ENCODE measurements around the gene UBAP2.
A peak's percentile ranks its signal among the peaks of the same experiment; 100 is the strongest.

The UBAP2 gene

DNA sequence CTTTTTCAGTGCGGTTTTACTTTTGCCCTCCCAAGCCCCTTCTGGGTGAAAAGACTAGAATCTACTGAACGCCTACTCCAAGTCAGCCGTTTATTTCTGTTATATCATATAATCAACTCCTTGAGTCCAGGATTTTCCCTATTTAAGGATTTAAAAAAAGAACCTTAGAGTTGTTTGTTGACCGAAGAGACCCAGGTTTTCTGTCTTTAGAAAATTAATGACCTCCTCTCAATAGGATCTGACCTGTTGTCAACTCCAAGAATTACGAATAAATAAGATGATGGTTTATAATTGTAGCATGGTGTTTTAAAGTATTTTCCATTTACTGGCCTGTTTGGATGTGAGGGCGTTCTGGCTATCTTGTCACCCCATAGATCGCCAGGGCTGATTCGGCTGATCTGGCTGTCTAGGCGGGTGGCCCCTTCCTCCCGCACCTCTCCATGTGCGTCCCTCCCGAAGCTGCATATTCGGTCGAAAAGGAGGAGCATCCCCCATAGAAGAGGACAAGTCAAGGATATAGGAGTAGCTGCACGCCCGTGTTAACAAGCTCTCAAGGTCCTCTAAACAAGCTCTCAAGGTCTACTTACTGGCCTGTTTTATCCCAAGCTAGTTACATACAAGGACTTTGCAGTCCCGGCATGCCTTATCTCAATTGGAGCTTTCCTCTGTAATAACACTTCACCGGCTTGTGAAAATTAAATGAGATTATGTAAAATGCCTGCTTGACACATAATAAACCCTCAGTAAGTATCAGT is 1.1 kb upstream of the UBAP2 start:
- H3K9ac ChIP-seq (ENCODE audit: low read length): peak overlapping the region; percentile 83
- peaks cover 3% of the 10 kb centered on the region; the same call in 1 of the 2 replicates for H3K36me3 ChIP-seq (ENCODE audit: low read length)
- peak overlapping the region; percentile 85 for H3K27ac ChIP-seq (ENCODE audit: low read depth, low read length)
- no peaks in the 10 kb centered on the region for H3K9me3 ChIP-seq (ENCODE audit: insufficient read depth, low read length)
- peak overlapping the region; percentile 67 for H3K4me3 ChIP-seq (ENCODE audit: insufficient read depth, low read length, poor library complexity, severe bottlenecking)
- peaks cover 38% of the 10 kb centered on the region for H3K79me2 ChIP-seq (ENCODE audit: insufficient read depth, low read length)
- peak overlapping the region; percentile 95 for H3K4me2 ChIP-seq (ENCODE audit: low read depth, low read length, poor library complexity, severe bottlenecking)
- H3K9me2 ChIP-seq (replicated peaks; ENCODE audit: insufficient read depth, low read length): no peaks in the 10 kb centered on the region
- no peaks in the 10 kb centered on the region for H3K27me3 ChIP-seq (ENCODE audit: low read length)
- H3F3A ChIP-seq (ENCODE audit: insufficient read depth): 0 out of 2 replicates have a peak, but pooled peaks cover 3% of the 10 kb centered on the region
- H2AFZ ChIP-seq (ENCODE audit: low read depth, low read length, severe bottlenecking): peak overlapping the region; percentile 95
- TF ChIP-seq, protein P1, sequence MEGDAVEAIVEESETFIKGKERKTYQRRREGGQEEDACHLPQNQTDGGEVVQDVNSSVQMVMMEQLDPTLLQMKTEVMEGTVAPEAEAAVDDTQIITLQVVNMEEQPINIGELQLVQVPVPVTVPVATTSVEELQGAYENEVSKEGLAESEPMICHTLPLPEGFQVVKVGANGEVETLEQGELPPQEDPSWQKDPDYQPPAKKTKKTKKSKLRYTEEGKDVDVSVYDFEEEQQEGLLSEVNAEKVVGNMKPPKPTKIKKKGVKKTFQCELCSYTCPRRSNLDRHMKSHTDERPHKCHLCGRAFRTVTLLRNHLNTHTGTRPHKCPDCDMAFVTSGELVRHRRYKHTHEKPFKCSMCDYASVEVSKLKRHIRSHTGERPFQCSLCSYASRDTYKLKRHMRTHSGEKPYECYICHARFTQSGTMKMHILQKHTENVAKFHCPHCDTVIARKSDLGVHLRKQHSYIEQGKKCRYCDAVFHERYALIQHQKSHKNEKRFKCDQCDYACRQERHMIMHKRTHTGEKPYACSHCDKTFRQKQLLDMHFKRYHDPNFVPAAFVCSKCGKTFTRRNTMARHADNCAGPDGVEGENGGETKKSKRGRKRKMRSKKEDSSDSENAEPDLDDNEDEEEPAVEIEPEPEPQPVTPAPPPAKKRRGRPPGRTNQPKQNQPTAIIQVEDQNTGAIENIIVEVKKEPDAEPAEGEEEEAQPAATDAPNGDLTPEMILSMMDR (IDR thresholded peaks at IDR 0.05; ENCODE audit: insufficient read depth, low read length, poor library complexity, severe bottlenecking): no peak
- no peak for TF ChIP-seq EZH2phosphoT487 (conservative IDR thresholded peaks at IDR 0.05; ENCODE audit: low read length)
- peaks cover 18% of the 10 kb centered on the region; the same call in 1 of the 2 replicates for H4K20me1 ChIP-seq (ENCODE audit: low read depth, low read length)

DNA sequence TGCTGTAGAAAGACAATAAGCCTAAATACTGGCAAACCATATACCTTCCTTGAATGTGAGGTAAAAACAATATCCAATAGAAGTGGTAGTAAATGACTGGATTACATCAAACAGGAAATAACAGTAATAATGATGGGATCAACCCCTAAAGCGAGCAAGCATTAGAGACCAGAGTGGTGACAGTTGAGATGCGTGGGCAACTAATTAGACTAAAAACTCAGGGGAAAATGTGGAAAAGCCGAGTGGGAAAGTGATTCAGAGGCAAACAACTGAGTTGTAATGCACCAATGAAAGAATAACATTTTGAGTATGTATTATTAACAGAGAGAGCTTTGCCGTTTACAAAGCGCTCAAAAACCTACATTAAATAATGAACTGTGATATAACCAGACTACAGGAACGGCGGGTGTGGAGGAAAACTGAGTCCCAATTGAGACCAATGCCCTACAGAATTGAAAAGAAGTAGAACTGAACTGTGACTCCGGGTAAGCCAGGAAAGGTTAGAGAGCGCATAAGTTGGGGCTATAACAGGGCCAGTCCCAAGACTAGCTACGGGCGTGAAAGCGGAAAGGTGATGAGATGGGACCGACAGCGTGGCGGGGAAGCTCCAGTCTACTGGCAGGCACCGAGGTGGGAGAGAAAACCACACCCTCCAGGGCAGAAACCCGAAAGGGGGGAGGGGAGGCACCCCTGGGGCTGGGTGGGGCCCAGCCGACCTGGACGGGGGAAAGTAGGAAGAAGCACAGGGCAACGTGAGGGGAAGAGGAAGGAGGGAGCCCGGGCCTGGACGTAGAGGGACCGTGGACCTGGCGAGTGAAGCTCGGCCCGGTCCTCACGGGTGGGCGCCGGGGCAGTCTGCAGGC is 592 bp downstream of the UBAP2 start:
- no peaks in the 10 kb centered on the region for H3F3A ChIP-seq (ENCODE audit: insufficient read depth)
- peaks cover 55% of the 10 kb centered on the region for H3K79me2 ChIP-seq (ENCODE audit: insufficient read depth, low read length)
- no peaks in the 10 kb centered on the region for H3K27me3 ChIP-seq (ENCODE audit: low read length)
- H3K9ac ChIP-seq (ENCODE audit: low read length): peak overlapping the region; percentile 83
- H3K36me3 ChIP-seq (ENCODE audit: low read length): peaks cover 3% of the 10 kb centered on the region; the same call in 1 of the 2 replicates
- no peak for TF ChIP-seq EZH2phosphoT487 (conservative IDR thresholded peaks at IDR 0.05; ENCODE audit: low read length)
- TF ChIP-seq, protein P1 (IDR thresholded peaks at IDR 0.05; ENCODE audit: insufficient read depth, low read length, poor library complexity, severe bottlenecking): no peak
- peak overlapping the region; percentile 67 for H3K4me3 ChIP-seq (ENCODE audit: insufficient read depth, low read length, poor library complexity, severe bottlenecking)
- peak overlapping the region; percentile 95 for H3K4me2 ChIP-seq (ENCODE audit: low read depth, low read length, poor library complexity, severe bottlenecking)
- no peaks in the 10 kb centered on the region for H3K9me2 ChIP-seq (replicated peaks; ENCODE audit: insufficient read depth, low read length)
- peaks cover 23% of the 10 kb centered on the region; the same call in 1 of the 2 replicates for H4K20me1 ChIP-seq (ENCODE audit: low read depth, low read length)
- H3K9me3 ChIP-seq (ENCODE audit: insufficient read depth, low read length): no peaks in the 10 kb centered on the region
- H3K27ac ChIP-seq (ENCODE audit: low read depth, low read length): peak overlapping the region; percentile 85
- no peak overlapping the region for H2AFZ ChIP-seq (ENCODE audit: low read depth, low read length, severe bottlenecking)

DNA sequence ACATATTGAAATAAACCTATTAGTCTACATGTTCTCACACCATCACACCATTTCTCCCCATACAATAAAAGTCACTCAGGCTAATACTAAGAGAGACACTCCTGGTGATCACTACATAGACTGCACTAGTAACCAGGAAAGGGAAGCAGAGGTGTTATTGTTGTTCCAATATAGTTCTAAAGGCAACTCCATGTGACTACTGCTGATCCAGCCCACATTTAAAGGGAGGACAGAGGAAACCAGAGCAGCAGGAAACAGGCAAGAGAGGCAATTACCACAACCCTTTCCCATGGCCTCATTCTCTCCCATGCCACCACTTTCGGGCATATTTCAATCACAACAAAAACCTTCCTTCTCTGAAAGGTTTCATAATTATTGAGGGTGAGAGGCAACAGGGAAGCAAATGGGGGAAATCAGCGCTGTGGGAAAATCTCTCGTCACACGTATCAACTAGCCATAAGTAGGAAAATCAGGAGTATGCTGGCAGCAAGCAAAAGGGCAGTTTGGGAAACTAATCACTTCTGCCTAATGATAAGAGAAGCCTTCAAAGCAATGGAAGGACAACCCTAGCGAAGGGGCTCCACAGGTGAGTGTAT is 1.8 kb downstream of the UBAP2 start:
- H3K9ac ChIP-seq (ENCODE audit: low read length): peak overlapping the region; percentile 83
- peak overlapping the region; percentile 67 for H3K4me3 ChIP-seq (ENCODE audit: insufficient read depth, low read length, poor library complexity, severe bottlenecking)
- H4K20me1 ChIP-seq (ENCODE audit: low read depth, low read length): peaks cover 28% of the 10 kb centered on the region; the same call in 1 of the 2 replicates
- H3K36me3 ChIP-seq (ENCODE audit: low read length): peaks cover 3% of the 10 kb centered on the region
- peaks cover 68% of the 10 kb centered on the region for H3K79me2 ChIP-seq (ENCODE audit: insufficient read depth, low read length)
- no peaks in the 10 kb centered on the region for H3K27me3 ChIP-seq (ENCODE audit: low read length)
- no peak overlapping the region for H3K27ac ChIP-seq (ENCODE audit: low read depth, low read length)
- H3F3A ChIP-seq (ENCODE audit: insufficient read depth): no peaks in the 10 kb centered on the region
- no peak overlapping the region for H2AFZ ChIP-seq (ENCODE audit: low read depth, low read length, severe bottlenecking)
- H3K4me2 ChIP-seq (ENCODE audit: low read depth, low read length, poor library complexity, severe bottlenecking): peak overlapping the region; percentile 95
- TF ChIP-seq, protein P1 (IDR thresholded peaks at IDR 0.05; ENCODE audit: insufficient read depth, low read length, poor library complexity, severe bottlenecking): no peak
- no peak for TF ChIP-seq EZH2phosphoT487 (conservative IDR thresholded peaks at IDR 0.05; ENCODE audit: low read length)
- no peaks in the 10 kb centered on the region for H3K9me3 ChIP-seq (ENCODE audit: insufficient read depth, low read length)
- H3K9me2 ChIP-seq (replicated peaks; ENCODE audit: insufficient read depth, low read length): no peaks in the 10 kb centered on the region
